H1 (cell line): ENCODE measurements around the gene TRIP13. TPM values are rescaled to one million over a fixed set of nuclear protein-coding genes. Genes with fewer than 3 reads are reported as not detected.

Experiments
- CTCF ChIA-PET: fragments of 300-600 bp; sonication (Branson Sonifier 250); formaldehyde crosslinking; loops from one replicate; lab custom pipeline; 2021; ENCODE audit not compliant: partially characterized antibody; lab: Charles Lee
- POLR2A ChIA-PET: fragments of 300-600 bp; sonication (Branson Sonifier 250); formaldehyde crosslinking; loops from one replicate; lab custom pipeline; 2021; ENCODE audit warnings: inconsistent platforms; ENCODE audit not compliant: partially characterized antibody; lab: Charles Lee
- DNase-seq, 2 experiments: peaks; one replicate each; pipeline versions ENCODE4 v3.0.0 to v3.0.0-alpha.2; 2010 to 2022; ENCODE audit warnings: low spot score in 2 of 2, low read depth in 1 of 2, mixed read lengths in 1 of 2
- FAIRE-seq: peaks from 2 replicates; lab custom pipeline; 2011; peaks lifted over from hg19 to GRCh38; lab: Jason Lieb, UNC
- H2AFZ ChIP-seq: 2 replicates; pipeline ENCODE4 v1.8.1; 2012; ENCODE audit warnings: low read length, inconsistent platforms
- H2AK5ac ChIP-seq: 2 replicates; pipeline ENCODE4 v1.6.1; 2013; ENCODE audit warnings: low read depth, low read length
- H2BK120ac ChIP-seq: replicated peaks from 2 replicates; pipeline ENCODE3; 2013; ENCODE audit warnings: low read depth, low read length, inconsistent platforms
- H2BK12ac ChIP-seq: 2 replicates; pipeline ENCODE4 v1.6.1; 2013; ENCODE audit warnings: low read depth, low read length
- H2BK15ac ChIP-seq: 2 replicates; pipeline ENCODE4 v1.6.1; 2013; ENCODE audit warnings: low read length
- H2BK20ac ChIP-seq: 2 replicates; pipeline ENCODE4 v1.6.1; 2013; ENCODE audit warnings: low read length
- H2BK5ac ChIP-seq: 2 replicates; pipeline ENCODE4 v1.6.1; 2013; ENCODE audit warnings: low read depth, low read length
- H3K14ac ChIP-seq: 2 replicates; pipeline ENCODE4 v1.6.1; 2013; ENCODE audit warnings: inconsistent platforms; ENCODE audit not compliant: insufficient read length
- H3K18ac ChIP-seq: 2 replicates; pipeline ENCODE4 v1.6.1; 2013; ENCODE audit warnings: low read length; ENCODE audit errors: extremely low read depth
- H3K23ac ChIP-seq: 2 replicates; pipeline ENCODE4 v1.6.1; 2013; ENCODE audit warnings: inconsistent platforms; ENCODE audit not compliant: insufficient read length
- H3K23me2 ChIP-seq: 2 replicates; pipeline ENCODE4 v1.6.1; 2013; ENCODE audit warnings: low read depth, low read length
- H3K27ac ChIP-seq: 2 replicates; pipeline ENCODE4 v1.6.1; 2011; ENCODE audit warnings: low read depth, low read length, inconsistent platforms
- H3K27me3 ChIP-seq, 4 experiments: replicated peaks in 1 of 4; 1 replicate in 1 of 4; 2 replicates in 3 of 4; pipeline versions ENCODE4 v1.6.1 to v1.8.1; 2011 to 2013; ENCODE audit warnings: low read length in 3 of 4, mild to moderate bottlenecking in 3 of 4, inconsistent platforms in 2 of 4, mixed read lengths in 2 of 4, moderate library complexity in 1 of 4; ENCODE audit not compliant: control insufficient read depth in 3 of 4, insufficient read depth in 3 of 4; ENCODE audit errors: extremely low read depth in 1 of 4
- H3K36me3 ChIP-seq, 4 experiments: 2 replicates each; pipeline versions ENCODE4 v1.6.1 to v1.8.1; 2011 to 2013; ENCODE audit warnings: mild to moderate bottlenecking in 4 of 4, low read length in 3 of 4, moderate library complexity in 2 of 4, control low read depth in 1 of 4, inconsistent platforms in 1 of 4; ENCODE audit not compliant: insufficient read depth in 4 of 4, control insufficient read depth in 2 of 4
- H3K4ac ChIP-seq: replicated peaks from 2 replicates; pipeline ENCODE3; 2013; ENCODE audit warnings: low read length, low read depth, mixed read lengths, inconsistent platforms; ENCODE audit not compliant: insufficient read length
- H3K4me1 ChIP-seq, 4 experiments: replicated peaks in 1 of 4; 1 replicate in 1 of 4; 2 replicates in 3 of 4; pipeline versions ENCODE4 v1.6.1 to v1.8.1; 2011 to 2013; ENCODE audit warnings: low read length in 3 of 4, inconsistent platforms in 2 of 4, mixed read lengths in 1 of 4; ENCODE audit not compliant: insufficient read depth in 4 of 4, control insufficient read depth in 3 of 4
- H3K4me2 ChIP-seq, 2 experiments: 2 replicates each; pipeline versions ENCODE4 v1.6.1 to v1.8.1; 2011 to 2013; ENCODE audit warnings: low read depth in 2 of 2, low read length in 2 of 2, control low read depth in 1 of 2, inconsistent platforms in 1 of 2, mild to moderate bottlenecking in 1 of 2; ENCODE audit not compliant: insufficient read depth in 1 of 2
- H3K4me3 ChIP-seq, 4 experiments: fragments of 200-600, 300-600 bp in 1 of 4; sonication (generic), shearing (Covaris generic), sonication (Bioruptor Twin) in 1 of 4; 2 replicates each; pipeline versions ENCODE4 v1.5.1 to v1.8.1; 2011 to 2016; ENCODE audit warnings: low read length in 4 of 4, low read depth in 3 of 4, control low read depth in 2 of 4, inconsistent platforms in 2 of 4, mild to moderate bottlenecking in 2 of 4, mixed read lengths in 1 of 4, moderate library complexity in 1 of 4; ENCODE audit not compliant: insufficient read depth in 2 of 4; ENCODE audit errors: extremely low read depth in 1 of 4
- H3K56ac ChIP-seq: replicated peaks from 2 replicates; pipeline ENCODE3; 2013; ENCODE audit warnings: low read depth, mild to moderate bottlenecking, mixed read lengths, low read length, inconsistent platforms; ENCODE audit not compliant: insufficient read length
- H3K79me1 ChIP-seq: 2 replicates; pipeline ENCODE4 v1.6.1; 2013; ENCODE audit warnings: low read depth, low read length, control low read depth
- H3K79me2 ChIP-seq, 2 experiments: 2 replicates each; pipeline versions ENCODE4 v1.6.1 to v1.8.1; 2012 to 2013; ENCODE audit warnings: low read length in 2 of 2, mild to moderate bottlenecking in 2 of 2, inconsistent platforms in 1 of 2; ENCODE audit not compliant: insufficient read depth in 2 of 2, control insufficient read depth in 1 of 2
- H3K9ac ChIP-seq, 4 experiments: replicated peaks in 1 of 4; 1 replicate in 1 of 4; 2 replicates in 3 of 4; pipeline versions ENCODE4 v1.6.1 to v1.8.1; 2011 to 2013; ENCODE audit warnings: low read depth in 3 of 4, low read length in 3 of 4, control low read depth in 2 of 4, mild to moderate bottlenecking in 2 of 4, moderate library complexity in 2 of 4, inconsistent platforms in 1 of 4; ENCODE audit errors: extremely low read depth in 1 of 4
- H3K9me3 ChIP-seq, 2 experiments: 2 replicates each; pipeline versions ENCODE4 v1.6.1 to v1.8.1; 2012 to 2013; ENCODE audit warnings: mild to moderate bottlenecking in 2 of 2, moderate library complexity in 2 of 2, control low read depth in 1 of 2, inconsistent platforms in 1 of 2, low read depth in 1 of 2, low read length in 1 of 2, mixed read lengths in 1 of 2; ENCODE audit not compliant: insufficient read depth in 2 of 2
- H4K20me1 ChIP-seq, 2 experiments: replicated peaks in 1 of 2; 2 replicates each; pipeline versions ENCODE3 to v1.8.1; 2011 to 2013; ENCODE audit warnings: inconsistent platforms in 2 of 2, low read length in 2 of 2, mild to moderate bottlenecking in 1 of 2; ENCODE audit not compliant: insufficient read depth in 2 of 2, control insufficient read depth in 1 of 2
- H4K5ac ChIP-seq: 2 replicates; pipeline ENCODE4 v1.6.1; 2013; ENCODE audit warnings: low read length, low read depth, mixed read lengths, inconsistent platforms; ENCODE audit not compliant: insufficient read length
- H4K8ac ChIP-seq: 2 replicates; pipeline ENCODE4 v1.8.0; 2013; ENCODE audit warnings: mild to moderate bottlenecking, moderate library complexity, low read length, inconsistent platforms; ENCODE audit not compliant: insufficient read depth; ENCODE audit errors: extremely low read depth
- H4K91ac ChIP-seq: replicated peaks from 2 replicates; pipeline ENCODE3; 2013; ENCODE audit warnings: low read length, mixed read lengths, inconsistent platforms; ENCODE audit not compliant: insufficient read length
- ASH2L ChIP-seq: fragments of 200-600, 300-600 bp; sonication (generic); IDR thresholded peaks from one replicate; pipeline ENCODE4 v1.7.1; 2017; ENCODE audit warnings: low read length
- ATF2 ChIP-seq: IDR thresholded peaks from 2 replicates; pipeline ENCODE4 v1.6.1; 2012; ENCODE audit warnings: low read length, inconsistent platforms
- CBX8 ChIP-seq: fragments of 300-800, 300-1000 bp; sonication (generic); IDR thresholded peaks from 2 replicates; pipeline ENCODE4 v1.7.1; 2016; ENCODE audit warnings: low read depth, low read length, borderline replicate concordance
- EGR1 ChIP-seq: IDR thresholded peaks from 2 replicates; pipeline ENCODE4 v1.6.1; 2011; ENCODE audit warnings: low read depth, low read length, borderline replicate concordance
- HDAC6 ChIP-seq: IDR thresholded peaks from one replicate; pipeline ENCODE4 v1.7.1; 2012; ENCODE audit warnings: low read depth, mild to moderate bottlenecking, inconsistent platforms, low read length, moderate library complexity
- POU5F1 ChIP-seq: IDR thresholded peaks from 2 replicates; pipeline ENCODE4 v1.6.1; 2011; ENCODE audit warnings: low read depth, mild to moderate bottlenecking, low read length, moderate library complexity
- RAD21 ChIP-seq, 2 experiments: IDR thresholded peaks in 1 of 2; conservative IDR thresholded peaks in 1 of 2; 2 replicates each; pipeline ENCODE4 v1.6.1; 2011; ENCODE audit warnings: low read depth in 2 of 2, low read length in 2 of 2, improper control_type of control experiment in 1 of 2, inconsistent platforms in 1 of 2, mild to moderate bottlenecking in 1 of 2, moderate library complexity in 1 of 2
- RFX5 ChIP-seq: IDR thresholded peaks from 2 replicates; pipeline ENCODE4 v1.6.1; 2011; ENCODE audit warnings: low read depth, low read length, improper control_type of control experiment, borderline replicate concordance
- SIN3A ChIP-seq, 2 experiments: IDR thresholded peaks in 1 of 2; conservative IDR thresholded peaks in 1 of 2; 2 replicates each; pipeline ENCODE4 v1.6.1; 2011 to 2012; ENCODE audit warnings: low read length in 2 of 2, improper control_type of control experiment in 1 of 2, low read depth in 1 of 2, mild to moderate bottlenecking in 1 of 2
- TAF7 ChIP-seq: optimal IDR thresholded peaks from 2 replicates; pipeline ENCODE3; 2011; ENCODE audit warnings: low read depth, mild to moderate bottlenecking, inconsistent platforms, low read length, moderate library complexity, borderline replicate concordance
- WGBS, 2 experiments: shearing (Covaris generic) in 1 of 2; methylation state at CpG; one replicate each; pipeline versions ENCODE4 v1.1.6 to v1.1.7; 2013 to 2015; ENCODE audit warnings: low lambda C conversion rate in 2 of 2, mixed read lengths in 2 of 2, inconsistent platforms in 1 of 2, low coverage in 1 of 2, missing lambda C conversion rate in 1 of 2; ENCODE audit not compliant: insufficient replicate concordance in 2 of 2, insufficient coverage in 1 of 2, insufficient read length in 1 of 2; ENCODE audit errors: extremely low coverage in 1 of 2, missing lambda C conversion rate in 1 of 2; 5-methylcytosine and 5-hydroxymethylcytosine counted together
- polyA plus RNA-seq, 7 experiments: library from polyadenylated mRNA; depleted of rRNA in 3 of 7; stranded (reverse) in 5 of 7; unstranded in 2 of 7; fragments of >200 nt in 5 of 7; fragments of 200-250 nt in 2 of 7; gene quantifications; 1 replicate in 5 of 7; 2 replicates in 1 of 7; 4 replicates in 1 of 7; pipeline versions ENCODE4 v1.2.1 to v1.2.3, GENCODE V29; 2011 to 2013; ENCODE audit warnings: missing spikeins in 2 of 7, mixed read lengths in 2 of 7
- total RNA-seq: library from RNA; stranded (reverse); fragmentation: NEBNext Ultra II Directional; extraction: Animal tissue kit (Norgen Biotek cat#: 25700); gene quantifications from 2 replicates; pipeline ENCODE4 v1.2.1, GENCODE V29; 2021

Gene TRIP13
- total and polyA plus RNA-seq, 2 of the 8 experiments (the other 6 are each of a cell fraction or from before 2014, with no cell fraction given) = 20.0 to 39.2 TPM

DNA sequence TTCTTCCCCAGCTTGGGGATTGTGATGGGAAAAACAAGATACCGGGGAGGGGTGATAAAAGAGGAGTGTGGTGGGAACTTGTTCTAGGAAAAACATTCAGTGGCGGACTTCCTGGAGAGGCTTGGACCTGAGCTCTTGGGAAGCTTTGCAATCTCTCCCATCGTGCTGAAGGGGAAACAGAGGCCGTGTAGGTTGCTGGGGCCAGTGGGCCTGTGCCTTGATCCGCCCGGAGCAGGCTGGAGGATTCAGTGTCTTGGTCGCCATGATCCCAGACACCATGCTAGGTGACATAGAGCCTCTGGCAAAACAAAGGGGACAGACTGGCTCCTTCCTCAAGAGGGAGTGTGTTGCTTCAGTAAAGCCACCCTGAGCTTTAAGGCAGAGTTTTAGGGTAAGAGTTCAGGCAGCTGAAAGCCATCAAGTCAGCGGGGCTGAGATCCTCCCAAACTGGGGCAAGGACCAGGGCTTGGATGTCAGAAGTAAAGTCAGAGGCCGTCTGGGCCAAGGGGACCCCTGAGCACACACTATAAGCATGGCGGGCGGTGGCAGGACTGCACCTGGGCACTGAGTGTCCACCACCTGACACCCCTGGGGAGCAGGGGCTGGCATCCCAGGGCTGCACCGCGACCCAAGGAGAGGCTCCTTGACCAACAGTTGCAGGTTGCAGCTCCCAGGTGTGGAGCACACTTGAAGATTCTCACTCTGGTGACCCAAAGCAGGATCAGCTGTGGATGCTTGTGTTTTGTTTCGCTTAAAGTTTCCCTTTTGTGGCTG, 44.7 kb downstream of the TRIP13 start:
- ChIA-PET CTCF (interaction anchor here (0.8 to 2.0 kb wide), 8 partner anchors 8 to 233 kb away, joined by 3 to 7 read pairs (median 4); no protein-coding TSS in a partner anchor), POLR2A (no interaction called here)
- H3K4ac ChIP-seq = no peak overlapping the region
- no peak overlapping the region for H3K18ac ChIP-seq
- no peak overlapping the region for H3K4me2 ChIP-seq
- no peak overlapping the region for H2BK15ac ChIP-seq
- H2BK20ac ChIP-seq = no peak overlapping the region
- H3K14ac ChIP-seq = no peak overlapping the region
- no peak overlapping the region for H4K5ac ChIP-seq
- H3K4me1 ChIP-seq = no peaks in the 10 kb centered on the region
- no peak overlapping the region for H2BK5ac ChIP-seq
- no peak overlapping the region for H2BK120ac ChIP-seq
- no peak overlapping the region for H3K23ac ChIP-seq
- H4K8ac ChIP-seq = no peak overlapping the region
- no peak overlapping the region for H2BK12ac ChIP-seq
- FAIRE-seq = no peak
- H3K27ac ChIP-seq = no peak overlapping the region
- no peak overlapping the region for H4K91ac ChIP-seq
- H3K36me3 ChIP-seq = no peaks in the 10 kb centered on the region
- H3K9ac ChIP-seq = no peak overlapping the region
- no peak overlapping the region for H2AK5ac ChIP-seq
- no peaks in the 10 kb centered on the region for H3K9me3 ChIP-seq
- no peak overlapping the region for H3K4me3 ChIP-seq
- H3K27me3 ChIP-seq = no peaks in the 10 kb centered on the region; a peak in 1 of 7 replicates
- H3K23me2 ChIP-seq = no peaks in the 10 kb centered on the region
- H2AFZ ChIP-seq = no peak overlapping the region
- no peaks in the 10 kb centered on the region for H3K79me1 ChIP-seq
- no peak overlapping the region for H3K56ac ChIP-seq
- WGBS, 2 experiments = 92% methylated on average over 14 of the region's 14 CpGs; no CpG with 5 or more reads in 1 of the 2 experiments
- no peaks in the 10 kb centered on the region for H4K20me1 ChIP-seq
- DNase-seq = peak in 1 of 2 experiments; percentile 34
- no peaks in the 10 kb centered on the region for H3K79me2 ChIP-seq
- no peak for TF ChIP-seq RFX5
- no peak for TF ChIP-seq ATF2
- TF ChIP-seq TAF7 = no peak
- TF ChIP-seq SIN3A (conservative IDR thresholded peaks at IDR 0.05 in 1 of 2, IDR thresholded peaks at IDR 0.05 in 1 of 2; ENCODE audit: low read depth in 1 of 2, low read length in 2 of 2) = no peak
- TF ChIP-seq EGR1 = no peak
- TF ChIP-seq HDAC6 = no peak
- TF ChIP-seq RAD21 (IDR thresholded peaks at IDR 0.05 in 1 of 2, conservative IDR thresholded peaks at IDR 0.05 in 1 of 2; ENCODE audit: low read depth in 2 of 2, low read length in 2 of 2) = no peak
- no peak for TF ChIP-seq ASH2L
- no peak for TF ChIP-seq CBX8
- no peak for TF ChIP-seq POU5F1
